ENCODE measurements around the gene STAM2. TPM values are rescaled to one million over a fixed set of nuclear protein-coding genes. Genes with fewer than 3 reads are reported as not detected.
A peak's percentile ranks its signal among the peaks of the same experiment; 100 is the strongest.
"Not testable (repeated sequence)": the region's sequence is repeated elsewhere in the genome, so short reads cannot be mapped to it uniquely, and the experiment has no call there.

The STAM2 gene
- total RNA-seq, 2 experiments from 2014 or later: 9.6 to 10.8 TPM

DNA sequence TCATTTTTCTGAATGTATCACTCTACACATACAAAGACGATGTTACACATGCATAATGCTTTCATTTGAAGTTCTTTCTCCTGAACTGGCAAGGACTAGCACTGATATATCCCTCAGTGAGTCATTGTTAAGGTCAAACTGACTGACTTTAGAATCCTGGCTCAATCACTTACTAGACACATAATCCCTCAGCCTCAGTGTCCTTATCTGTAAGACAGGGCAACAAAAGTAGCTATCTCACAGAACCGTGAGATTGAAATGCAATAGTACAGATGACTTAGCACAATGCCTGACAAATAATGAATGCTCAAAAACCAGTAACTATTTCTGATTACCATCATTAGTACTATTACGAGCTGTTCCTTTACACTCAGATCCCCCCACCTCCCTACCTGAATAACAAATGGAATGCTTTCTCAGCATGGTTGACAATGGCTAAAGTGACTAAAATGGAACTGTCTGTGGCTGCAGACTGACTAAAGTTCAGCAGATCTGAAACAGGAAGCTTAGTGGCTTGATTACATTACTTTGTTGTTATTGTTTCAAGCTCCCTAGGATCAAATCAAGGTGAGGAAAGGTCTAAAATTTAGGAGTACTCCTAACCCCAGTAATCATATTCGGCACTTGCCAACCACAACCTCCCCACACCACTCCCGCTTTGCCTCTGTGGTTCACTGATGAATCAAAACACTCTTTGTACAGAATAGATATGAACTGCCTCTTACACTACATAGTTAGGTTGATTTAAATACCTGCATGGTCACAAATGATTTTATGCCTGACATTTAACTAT is 40.9 kb downstream of the STAM2 start:
- Mint-ChIP-seq H3K4me3 (no peak overlapping the region), H3K36me3 (ENCODE audit: low read depth) (peaks cover 13% of the 10 kb centered on the region), H3K27ac (no peak overlapping the region), H3K4me1 (ENCODE audit: low read depth) (peaks cover 6% of the 10 kb centered on the region), H3K9me3 (no peaks in the 10 kb centered on the region), H3K27me3 (ENCODE audit: low read depth) (no peaks in the 10 kb centered on the region)
- peak; percentile 38 for DNase-seq
- CTCF ChIA-PET: no interaction called here
- intact Hi-C loops (cut with micrococcal nuclease): no loop called here

DNA sequence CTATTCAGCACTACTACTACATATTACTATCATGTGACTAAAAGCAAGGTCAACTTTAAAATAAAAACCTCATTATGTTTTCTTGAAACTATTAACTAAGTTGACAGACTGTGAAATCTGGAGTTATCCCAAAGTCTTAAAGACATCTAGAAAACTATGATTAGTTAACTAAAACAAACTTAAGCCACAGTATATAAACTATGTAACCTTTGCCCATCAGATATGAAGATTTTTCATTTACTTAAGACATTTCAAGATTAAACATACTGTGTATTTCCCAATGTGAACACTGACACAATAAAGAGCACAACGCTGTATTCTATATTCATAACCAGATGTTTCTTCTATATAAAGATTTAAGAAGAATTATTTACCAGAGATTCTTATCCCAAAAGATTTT is 43.3 kb downstream of the STAM2 start:
- CTCF ChIA-PET: no interaction called here
- Mint-ChIP-seq H3K27me3 (ENCODE audit: low read depth) (no peaks in the 10 kb centered on the region), H3K9me3 (no peaks in the 10 kb centered on the region), H3K27ac (no peak overlapping the region), H3K4me3 (no peak overlapping the region), H3K36me3 (ENCODE audit: low read depth) (peaks cover 11% of the 10 kb centered on the region), H3K4me1 (ENCODE audit: low read depth) (peaks cover 6% of the 10 kb centered on the region)
- intact Hi-C loops (cut with micrococcal nuclease): no loop called here
- no peak for DNase-seq

- DNase-seq: no peak
- Mint-ChIP-seq H3K27me3 (ENCODE audit: low read depth) (no peaks in the 10 kb centered on the region), H3K4me3 (no peak overlapping the region), H3K4me1 (ENCODE audit: low read depth) (no peaks in the 10 kb centered on the region), H3K9me3 (no peaks in the 10 kb centered on the region), H3K27ac (no peak overlapping the region), H3K36me3 (ENCODE audit: low read depth) (peaks cover 14% of the 10 kb centered on the region)
- intact Hi-C loops (cut with micrococcal nuclease): no loop called here
- CTCF ChIA-PET: no interaction called here
Measured at GRCh38 chr2:152127628-152128027, 47.9 kb downstream of the STAM2 start.

DNA sequence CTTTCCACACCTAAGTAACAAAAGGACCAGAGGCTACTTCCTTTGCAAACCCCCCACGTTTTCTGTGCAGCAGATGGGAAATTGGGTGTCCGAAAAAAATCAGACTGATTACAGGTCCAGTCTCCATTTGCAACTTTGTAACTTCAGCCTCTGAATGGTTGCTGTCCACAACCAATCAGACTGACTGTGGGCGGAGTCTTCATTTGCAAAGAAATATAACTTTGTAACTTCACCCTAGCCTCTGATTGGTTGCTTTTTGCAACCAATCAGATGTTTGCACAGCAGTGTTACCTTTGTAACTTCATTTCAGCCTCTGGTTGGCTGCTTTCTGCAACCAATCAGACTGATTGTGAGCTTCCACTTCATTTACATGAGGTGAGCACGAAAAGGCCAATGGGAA is 48.9 kb downstream of the STAM2 start:
- peaks cover 7% of the 10 kb centered on the region for H3K36me3 Mint-ChIP-seq (ENCODE audit: low read depth)
- no peaks in the 10 kb centered on the region for H3K9me3 Mint-ChIP-seq
- intact Hi-C loops (cut with micrococcal nuclease): no loop called here
- no peaks in the 10 kb centered on the region for H3K4me1 Mint-ChIP-seq (ENCODE audit: low read depth)
- no peak overlapping the region for H3K27ac Mint-ChIP-seq
- CTCF ChIA-PET: no interaction called here
- no peak for DNase-seq
- H3K27me3 Mint-ChIP-seq (ENCODE audit: low read depth): no peaks in the 10 kb centered on the region
- H3K4me3 Mint-ChIP-seq: no peak overlapping the region

DNA sequence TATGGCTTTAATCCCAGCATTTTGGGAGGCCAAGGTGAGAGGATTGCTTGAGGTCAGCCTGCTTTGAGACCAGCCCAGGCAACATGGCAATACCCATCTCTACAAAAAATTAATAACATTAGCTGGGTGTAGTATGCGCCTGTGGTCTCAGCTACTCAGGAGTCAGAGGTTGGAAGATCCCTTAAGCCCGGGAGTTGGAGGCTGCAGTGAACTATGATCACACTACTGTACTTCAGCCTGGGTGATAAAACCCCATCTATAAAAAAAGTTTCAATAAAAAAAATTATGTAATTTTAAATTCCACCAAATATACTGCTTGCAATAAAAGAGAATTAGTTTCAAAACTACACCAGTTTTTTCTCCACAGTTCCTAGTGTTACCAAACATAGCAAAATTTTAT is 53.4 kb downstream of the STAM2 start:
- intact Hi-C loops (cut with micrococcal nuclease): no loop called here
- Mint-ChIP-seq H3K27ac (no peak overlapping the region), H3K27me3 (ENCODE audit: low read depth) (no peaks in the 10 kb centered on the region), H3K4me3 (no peak overlapping the region), H3K36me3 (ENCODE audit: low read depth) (peaks cover 10% of the 10 kb centered on the region), H3K4me1 (ENCODE audit: low read depth) (no peaks in the 10 kb centered on the region), H3K9me3 (no peaks in the 10 kb centered on the region)
- CTCF ChIA-PET: no interaction called here
- no peak for DNase-seq

- H3K27me3 Mint-ChIP-seq (ENCODE audit: low read depth): no peaks in the 10 kb centered on the region
- H3K4me3 Mint-ChIP-seq: no peak overlapping the region
- H3K9me3 Mint-ChIP-seq: no peaks in the 10 kb centered on the region
- peaks cover 13% of the 10 kb centered on the region for H3K36me3 Mint-ChIP-seq (ENCODE audit: low read depth)
- CTCF ChIA-PET: no interaction called here
- intact Hi-C loops (cut with micrococcal nuclease): no loop called here
- H3K4me1 Mint-ChIP-seq (ENCODE audit: low read depth): no peaks in the 10 kb centered on the region
- no peak for DNase-seq
- H3K27ac Mint-ChIP-seq: no peak overlapping the region
Measured at GRCh38 chr2:152120430-152120829, 55.1 kb downstream of the STAM2 start.

- no peaks in the 10 kb centered on the region for H3K4me1 Mint-ChIP-seq (ENCODE audit: low read depth)
- H3K27ac Mint-ChIP-seq: no peak overlapping the region
- DNase-seq: no peak
- peaks cover 1% of the 10 kb centered on the region for H3K9me3 Mint-ChIP-seq
- no peaks in the 10 kb centered on the region for H3K27me3 Mint-ChIP-seq (ENCODE audit: low read depth)
- no peak overlapping the region for H3K4me3 Mint-ChIP-seq
- peaks cover 4% of the 10 kb centered on the region for H3K36me3 Mint-ChIP-seq (ENCODE audit: low read depth)
- intact Hi-C loops (cut with micrococcal nuclease): no loop called here
- CTCF ChIA-PET: interaction anchor here (0.7 kb wide), 1 partner anchor 80 kb away, joined by 3 read pairs; no protein-coding TSS in a partner anchor
Measured at GRCh38 chr2:152115952-152116351, 59.6 kb downstream of the STAM2 start.

DNA sequence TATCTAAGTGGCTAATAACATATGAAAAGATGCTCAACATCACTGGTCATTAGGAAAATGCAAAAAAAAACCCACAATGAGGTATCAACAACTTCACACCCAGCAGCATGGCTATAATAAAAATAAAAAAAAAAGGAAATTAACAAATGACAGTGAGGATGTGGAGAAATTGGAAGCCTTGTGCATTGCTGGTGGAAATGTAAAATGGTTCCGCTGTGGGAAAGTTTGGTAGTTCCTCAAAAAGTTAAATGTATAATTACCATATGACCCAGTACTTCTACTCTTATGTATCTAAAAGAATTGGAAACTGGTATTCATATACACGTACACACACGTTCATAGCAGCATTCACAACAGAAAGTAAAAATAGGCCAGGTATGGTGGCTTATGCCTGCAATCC is 61.2 kb downstream of the STAM2 start:
- intact Hi-C loops (cut with micrococcal nuclease): no loop called here
- peaks cover 1% of the 10 kb centered on the region for H3K9me3 Mint-ChIP-seq
- DNase-seq: no peak
- H3K4me3 Mint-ChIP-seq: no peak overlapping the region
- no peak overlapping the region for H3K27ac Mint-ChIP-seq
- peaks cover 4% of the 10 kb centered on the region for H3K36me3 Mint-ChIP-seq (ENCODE audit: low read depth)
- no peaks in the 10 kb centered on the region for H3K27me3 Mint-ChIP-seq (ENCODE audit: low read depth)
- H3K4me1 Mint-ChIP-seq (ENCODE audit: low read depth): no peaks in the 10 kb centered on the region
- CTCF ChIA-PET: interaction anchor here (0.8 kb wide), 1 partner anchor 48 kb away, joined by 3 read pairs; no protein-coding TSS in a partner anchor

DNA sequence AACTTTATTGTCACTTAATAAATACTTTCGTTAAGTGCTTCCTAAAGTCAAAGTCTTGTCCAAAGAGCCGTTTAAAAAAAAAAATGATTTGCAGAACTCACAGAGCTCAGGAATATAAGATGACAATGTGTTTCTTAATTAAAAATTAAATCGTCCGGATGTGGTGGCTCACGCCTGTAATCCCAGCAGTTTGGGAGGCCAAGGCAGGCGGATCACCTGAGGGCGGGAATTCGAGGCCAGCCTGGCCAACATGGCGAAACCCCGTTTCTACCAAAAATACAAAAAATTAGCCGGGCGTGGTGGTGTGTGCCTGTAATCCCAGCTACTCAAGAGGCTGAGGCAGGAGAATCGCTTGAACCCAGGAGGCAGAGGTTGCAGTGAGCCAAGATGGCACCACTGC is 68.4 kb downstream of the STAM2 start:
- H3K9me3 Mint-ChIP-seq; H3K4me3 Mint-ChIP-seq; H3K36me3 Mint-ChIP-seq (ENCODE audit: low read depth); CTCF ChIA-PET; H3K4me1 Mint-ChIP-seq (ENCODE audit: low read depth); intact Hi-C loops (cut with micrococcal nuclease); DNase-seq; H3K27ac Mint-ChIP-seq: not testable (repeated sequence)
- H3K27me3 Mint-ChIP-seq (ENCODE audit: low read depth): peaks cover 13% of the 10 kb centered on the region

DNA sequence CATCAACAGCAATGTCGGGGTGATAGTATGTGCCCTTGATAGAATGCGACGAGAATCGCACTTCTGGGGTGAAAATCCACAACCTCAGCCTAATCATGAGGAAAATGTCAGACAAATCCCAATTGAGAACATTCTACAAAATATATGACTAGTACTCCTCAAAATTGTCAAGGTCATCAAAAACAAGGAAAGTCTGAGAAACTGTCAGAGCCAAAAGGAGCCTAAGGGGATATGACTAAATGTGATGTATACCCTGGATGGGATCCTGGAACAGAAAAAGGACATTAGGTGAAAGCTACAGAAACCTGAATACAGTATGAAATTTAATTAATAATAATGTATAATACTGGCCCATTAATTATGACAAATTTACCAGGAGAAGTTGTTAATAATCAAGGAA is 69.1 kb downstream of the STAM2 start:
- no peaks in the 10 kb centered on the region for H3K9me3 Mint-ChIP-seq

DNA sequence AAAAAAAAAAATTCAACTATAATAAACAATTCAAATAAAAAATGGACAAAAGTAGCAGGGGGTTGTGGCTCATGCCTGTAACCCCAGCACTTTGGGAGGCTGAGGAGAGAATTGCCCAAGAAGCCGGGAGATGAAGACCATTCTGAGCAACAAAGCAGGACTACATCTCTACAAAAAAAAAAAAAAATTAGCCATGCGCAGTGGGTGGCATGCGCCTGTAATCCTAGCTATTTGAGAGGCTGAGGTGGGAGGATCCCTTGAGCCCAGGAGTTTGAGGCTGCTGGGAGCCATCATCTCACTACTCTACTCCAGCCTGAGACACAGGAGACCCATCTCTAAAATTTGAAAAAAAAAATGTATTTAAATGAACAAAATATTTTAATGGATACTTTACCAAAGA is 72.3 kb downstream of the STAM2 start:
- no peak overlapping the region for H3K4me3 Mint-ChIP-seq
- peaks cover 2% of the 10 kb centered on the region for H3K36me3 Mint-ChIP-seq (ENCODE audit: low read depth)
- intact Hi-C loops (cut with micrococcal nuclease): no loop called here
- CTCF ChIA-PET: interaction anchor here (0.7 kb wide), 1 partner anchor 65 kb away, joined by 4 read pairs; no protein-coding TSS in a partner anchor
- no peaks in the 10 kb centered on the region for H3K9me3 Mint-ChIP-seq
- peaks cover 4% of the 10 kb centered on the region for H3K4me1 Mint-ChIP-seq (ENCODE audit: low read depth)
- DNase-seq: no peak
- H3K27ac Mint-ChIP-seq: no peak overlapping the region
- peaks cover 28% of the 10 kb centered on the region for H3K27me3 Mint-ChIP-seq (ENCODE audit: low read depth)

More for the DNA sequence above, 69.1 kb downstream of the STAM2 start:
- Mint-ChIP-seq H3K27ac (no peak overlapping the region), H3K4me3 (no peak overlapping the region), H3K36me3 (ENCODE audit: low read depth) (no peaks in the 10 kb centered on the region), H3K4me1 (ENCODE audit: low read depth) (peaks cover 2% of the 10 kb centered on the region), H3K27me3 (ENCODE audit: low read depth) (peaks cover 18% of the 10 kb centered on the region)
- CTCF ChIA-PET: interaction anchor here (1.2 kb wide), 1 partner anchor 80 kb away, joined by 3 read pairs; no protein-coding TSS in a partner anchor
- intact Hi-C loops (cut with micrococcal nuclease): no loop called here
- no peak for DNase-seq

DNA sequence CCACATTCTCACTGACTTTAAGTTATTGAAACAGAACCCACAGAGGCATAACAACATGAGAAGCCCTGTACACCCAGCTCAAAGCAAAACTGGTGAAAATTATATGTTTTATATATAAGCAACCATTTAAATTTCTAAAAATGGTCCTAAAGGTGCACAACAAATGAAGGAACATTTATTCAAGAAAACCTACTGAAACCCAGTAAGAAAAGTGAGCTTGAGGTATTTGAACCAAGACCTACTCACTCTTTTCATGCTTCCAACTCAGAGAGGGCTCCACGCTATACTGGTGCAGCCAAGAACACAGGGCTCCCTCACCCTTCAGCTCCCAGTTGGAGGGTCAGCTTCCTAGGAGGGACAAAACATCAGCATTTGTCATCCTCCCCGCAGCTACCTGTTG is 74.6 kb downstream of the STAM2 start:
- no peak for DNase-seq
- intact Hi-C loops (cut with micrococcal nuclease): no loop called here
- Mint-ChIP-seq H3K27me3 (ENCODE audit: low read depth) (peaks cover 35% of the 10 kb centered on the region), H3K9me3 (no peaks in the 10 kb centered on the region), H3K4me1 (ENCODE audit: low read depth) (peaks cover 13% of the 10 kb centered on the region), H3K27ac (no peak overlapping the region), H3K4me3 (no peak overlapping the region), H3K36me3 (ENCODE audit: low read depth) (peaks cover 2% of the 10 kb centered on the region)
- CTCF ChIA-PET: no interaction called here

GRCh38 chr2:152099367-152100050 is 76.1 kb downstream of the STAM2 start:
- peak overlapping the region; percentile 78 for H3K4me3 Mint-ChIP-seq
- peaks cover 38% of the 10 kb centered on the region for H3K27me3 Mint-ChIP-seq (ENCODE audit: low read depth)
- CTCF ChIA-PET: interaction anchor here (0.6 to 1.4 kb wide), 3 partner anchors 14 to 536 kb away, joined by 3 read pairs; no protein-coding TSS in a partner anchor
- peaks cover 2% of the 10 kb centered on the region for H3K36me3 Mint-ChIP-seq (ENCODE audit: low read depth)
- H3K27ac Mint-ChIP-seq: no peak overlapping the region
- H3K4me1 Mint-ChIP-seq (ENCODE audit: low read depth): peaks cover 13% of the 10 kb centered on the region
- intact Hi-C loops (cut with micrococcal nuclease): loop anchor here (2.0 to 5.0 kb wide), 2 partner anchors 75 to 618 kb away; partner anchors contain the start of genes ARL6IP6, PRPF40A and STAM2
- no peaks in the 10 kb centered on the region for H3K9me3 Mint-ChIP-seq
- DNase-seq: peak; percentile 23
